HG03064 (cell line): ENCODE results near the gene TATDN2.
"Not testable (repeated sequence)": the region's sequence is repeated elsewhere in the genome, so short reads cannot be mapped to it uniquely, and the experiment has no call there.

Experiments
- ATAC-seq: cut with Tn5 transposase; IDR thresholded peaks from one replicate; pipeline ENCODE4 v1.9.1; 2021; ENCODE audit warnings: low read depth; ENCODE audit not compliant: unreplicated experiment

The TATDN2 gene

DNA sequence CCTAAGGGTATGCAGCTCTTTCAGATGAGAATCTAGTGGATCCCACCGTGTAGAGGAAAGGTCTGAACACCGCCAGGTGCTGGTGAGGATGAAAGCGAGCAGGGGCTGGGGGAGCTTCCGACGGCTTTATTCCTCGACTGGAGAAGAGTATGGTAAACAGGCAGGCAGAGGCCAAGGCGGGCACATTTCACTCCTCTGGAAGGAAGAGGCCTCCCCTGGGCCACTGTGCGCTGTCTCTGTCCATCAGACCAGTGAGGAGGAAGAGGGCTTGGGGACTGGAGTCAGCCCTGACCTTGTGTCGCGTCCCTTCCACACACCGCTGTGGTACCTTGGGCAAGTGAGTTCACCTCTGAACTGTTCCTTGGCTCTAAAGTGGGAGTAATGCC, 40.3 kb downstream of the TATDN2 start:
- ATAC-seq = no peak

DNA sequence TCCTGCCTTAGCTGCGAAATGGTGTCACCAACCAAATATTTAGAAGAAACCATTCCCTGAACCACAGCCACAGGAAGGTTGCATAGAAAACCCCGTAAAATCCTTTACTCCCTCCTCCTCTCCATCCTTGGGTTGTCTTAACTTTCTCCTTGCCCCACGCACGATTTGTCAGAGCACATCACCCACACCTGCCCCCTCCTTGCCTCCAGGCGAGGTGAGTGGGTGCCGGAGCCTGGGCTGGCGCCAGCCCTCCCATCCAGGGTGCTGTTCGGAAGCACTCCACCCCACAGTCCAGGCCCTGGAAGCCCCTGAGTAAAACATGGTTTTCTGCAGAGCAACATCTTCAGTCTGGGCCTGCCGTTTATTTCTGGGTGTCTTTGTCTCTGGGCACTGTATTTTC, 40.8 kb downstream of the TATDN2 start:
- ATAC-seq = no peak

DNA sequence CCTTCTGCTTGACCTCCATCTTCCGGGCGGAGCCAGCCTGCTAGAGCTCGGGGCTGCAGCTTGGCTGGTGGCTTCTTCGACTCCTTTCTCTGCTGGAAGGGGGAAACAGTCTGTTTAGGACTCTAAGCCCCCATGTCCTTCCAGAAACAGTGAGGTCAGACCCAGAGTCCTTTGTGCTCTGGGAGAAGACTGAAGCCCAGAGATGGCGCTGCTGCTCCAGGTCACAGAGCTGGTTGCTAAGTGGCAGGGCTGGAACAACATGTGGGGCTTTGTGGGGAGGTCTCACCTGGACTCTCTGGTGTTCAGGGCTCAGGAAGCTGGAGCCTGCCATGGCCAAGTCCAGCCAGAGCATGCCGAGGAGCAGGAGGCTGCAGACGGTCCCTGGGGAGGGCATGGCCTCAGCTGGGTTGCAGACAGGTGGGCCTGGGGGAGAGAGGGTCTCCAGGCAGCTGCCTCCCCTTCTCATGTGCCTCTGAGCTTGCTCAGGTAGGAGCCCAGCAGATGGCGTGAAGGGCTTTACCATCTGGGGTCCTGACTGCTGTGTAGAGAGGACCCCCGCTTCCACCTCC, 41.6 kb downstream of the TATDN2 start:
- ATAC-seq = no peak

DNA sequence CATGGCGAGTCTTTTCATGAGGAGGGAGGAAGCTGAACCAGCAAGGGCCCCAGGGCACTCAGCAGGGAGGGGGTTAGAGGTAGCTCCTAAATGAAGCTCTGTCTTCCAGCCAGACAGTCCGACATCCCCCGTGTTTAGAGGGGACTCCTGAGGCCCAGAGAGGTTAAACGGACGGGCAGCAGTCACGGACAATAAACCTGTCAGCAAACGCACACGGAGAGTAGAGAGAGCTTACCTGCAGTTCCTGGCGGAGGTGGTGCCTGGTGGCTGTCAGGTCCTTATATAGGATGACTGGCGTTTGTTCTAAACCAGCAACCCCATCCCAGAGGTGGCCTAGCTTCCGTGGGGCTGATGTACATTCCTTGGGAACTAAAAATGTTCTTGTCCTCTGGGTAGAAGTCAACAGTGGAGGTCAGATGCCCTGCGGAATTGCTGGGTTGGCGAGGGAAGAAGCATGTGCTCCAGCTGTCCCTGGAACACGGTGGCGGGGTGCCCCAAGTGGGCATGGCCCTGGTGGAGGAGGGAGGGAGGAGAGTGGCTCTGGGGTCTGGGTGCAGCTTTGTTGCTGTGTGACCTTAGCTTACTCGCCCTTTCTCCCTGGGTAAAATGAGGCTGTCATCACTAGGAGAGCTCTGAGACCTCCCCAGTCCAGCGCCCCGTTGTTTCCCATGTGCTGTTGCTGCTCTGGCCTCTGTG, 42.4 kb downstream of the TATDN2 start:
- no peak for ATAC-seq

DNA sequence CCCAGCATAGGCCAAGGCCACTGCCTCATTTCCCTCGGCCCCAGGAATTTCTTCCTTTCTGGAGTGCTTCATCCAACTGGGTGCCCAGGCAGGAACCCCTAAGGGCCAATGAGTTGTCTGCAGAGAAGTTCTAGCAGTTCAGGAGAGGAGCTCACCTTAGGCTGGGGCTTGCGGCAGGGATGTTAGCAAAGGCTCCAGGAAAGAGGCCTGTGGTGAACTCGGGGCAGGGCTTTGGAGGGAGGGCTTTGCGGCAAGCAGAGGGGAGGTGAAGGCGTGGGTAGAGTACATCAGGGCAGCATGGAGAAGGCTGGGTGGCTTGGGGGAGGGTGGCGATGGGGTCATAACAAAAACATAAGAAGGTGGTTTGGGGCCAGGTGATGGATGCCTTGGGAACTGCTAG, 43.4 kb downstream of the TATDN2 start:
- no peak for ATAC-seq

DNA sequence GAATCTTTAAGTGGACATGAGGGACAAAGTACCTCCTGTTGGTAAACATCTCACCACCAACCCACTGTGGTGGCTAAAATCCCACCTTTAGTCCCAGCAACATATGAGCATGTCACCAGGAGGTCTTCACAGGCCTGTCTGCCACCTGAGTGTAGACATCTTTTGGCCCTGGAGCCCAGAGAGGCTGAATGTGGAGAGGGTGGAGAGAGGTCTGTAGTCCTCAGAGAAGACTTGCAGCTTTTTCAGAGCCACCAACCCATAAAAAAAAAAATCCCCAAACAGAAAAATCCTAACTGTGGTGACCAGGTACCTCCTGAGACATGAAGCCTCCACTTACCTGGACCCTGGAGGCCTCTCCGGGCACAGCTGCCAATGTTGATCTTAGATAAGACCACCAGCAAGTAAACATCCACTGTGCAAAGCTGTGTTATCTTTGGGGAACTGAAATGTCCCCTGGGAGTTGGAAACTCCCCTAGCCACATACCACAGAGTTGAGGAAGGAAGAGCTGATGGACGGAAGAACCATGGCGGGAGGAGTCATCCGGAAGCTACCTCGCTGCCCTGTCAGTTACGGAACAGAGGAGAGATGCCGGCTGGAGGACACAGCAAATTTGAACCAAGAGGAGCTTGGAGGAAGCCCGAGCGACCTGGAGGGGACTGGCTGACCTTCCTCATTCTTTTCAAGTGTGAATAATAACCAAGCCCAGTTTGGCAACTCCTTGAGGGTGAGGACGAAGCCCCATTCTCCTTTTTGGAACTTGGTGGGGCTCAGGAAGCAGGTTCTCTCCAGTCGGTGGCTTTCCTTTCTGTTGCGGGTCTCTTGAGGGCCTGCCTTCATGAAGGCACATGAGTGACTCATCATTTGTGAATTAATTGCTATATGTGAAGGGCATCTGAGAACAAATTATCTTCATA, 44.5 kb downstream of the TATDN2 start, which contains the start of gene GHRL:
GHRL (minus strand) TSS at position 443 of the 915 bp plus-strand sequence. CDS start 2,767 bp downstream, outside the sequence.
- peak; percentile 77 for ATAC-seq

DNA sequence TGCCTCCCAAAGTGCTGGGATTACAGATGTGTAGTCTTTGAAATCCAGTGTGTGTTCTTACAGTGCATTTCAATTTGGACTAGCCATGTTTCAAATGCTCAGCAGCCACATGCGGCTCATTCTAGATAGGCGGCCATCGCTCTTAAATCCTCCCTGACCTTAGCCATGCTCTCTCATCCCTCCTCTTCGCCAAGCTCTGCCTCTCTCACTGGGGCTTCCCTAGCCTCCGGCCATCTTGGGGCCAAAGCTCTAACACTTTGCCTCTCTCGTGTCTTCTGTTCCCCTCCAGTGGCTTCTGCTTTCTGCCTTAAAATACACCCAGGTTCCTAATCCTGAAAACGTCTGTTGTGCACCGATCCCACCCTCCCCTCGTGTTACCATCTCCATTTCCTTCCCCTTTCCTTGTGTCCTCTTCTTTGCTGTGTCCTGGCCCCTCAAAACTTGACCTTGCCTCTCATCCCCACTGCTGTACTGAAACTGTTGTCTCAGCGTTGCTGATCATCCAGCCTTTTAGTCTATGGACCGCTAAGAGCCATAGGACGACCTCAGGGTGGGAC, 45.8 kb downstream of the TATDN2 start:
- no peak for ATAC-seq

DNA sequence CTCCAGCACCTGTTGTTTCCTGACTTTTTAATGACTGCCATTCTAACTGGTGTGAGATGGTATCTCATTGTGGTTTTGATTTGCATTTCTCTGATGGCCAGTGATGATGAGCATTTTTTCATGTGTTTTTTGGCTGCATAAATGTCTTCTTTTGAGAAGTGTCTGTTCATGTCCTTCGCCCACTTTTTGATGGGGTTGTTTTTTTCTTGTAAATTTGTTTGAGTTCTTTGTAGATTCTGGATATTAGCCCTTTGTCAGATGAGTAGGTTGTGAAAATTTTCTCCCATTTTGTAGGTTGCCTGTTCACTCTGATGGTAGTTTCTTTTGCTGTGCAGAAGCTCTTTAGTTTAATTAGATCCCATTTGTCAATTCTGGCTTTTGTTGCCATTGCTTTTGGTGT, 49.8 kb downstream of the TATDN2 start:
- not testable (repeated sequence) for ATAC-seq

DNA sequence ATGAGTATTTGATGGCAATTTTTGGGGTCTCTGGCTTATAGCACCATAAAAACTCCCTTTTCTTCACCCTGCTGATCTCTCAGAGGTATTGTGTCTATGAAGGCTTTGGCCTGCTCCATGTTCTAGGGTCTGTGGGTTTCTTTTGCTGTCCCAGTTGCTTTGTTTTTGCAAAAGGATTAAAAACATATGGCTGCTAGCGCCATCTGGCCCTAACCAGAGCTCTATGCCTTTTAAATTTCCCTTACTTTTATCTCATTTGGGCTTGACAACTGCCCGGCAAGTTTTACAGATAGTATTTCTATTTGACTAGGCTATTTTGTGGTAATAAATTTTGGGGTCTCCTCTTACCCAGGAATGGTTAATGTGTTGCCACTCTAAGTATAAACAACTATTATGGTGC, 50.9 kb downstream of the TATDN2 start:
- ATAC-seq = no peak

DNA sequence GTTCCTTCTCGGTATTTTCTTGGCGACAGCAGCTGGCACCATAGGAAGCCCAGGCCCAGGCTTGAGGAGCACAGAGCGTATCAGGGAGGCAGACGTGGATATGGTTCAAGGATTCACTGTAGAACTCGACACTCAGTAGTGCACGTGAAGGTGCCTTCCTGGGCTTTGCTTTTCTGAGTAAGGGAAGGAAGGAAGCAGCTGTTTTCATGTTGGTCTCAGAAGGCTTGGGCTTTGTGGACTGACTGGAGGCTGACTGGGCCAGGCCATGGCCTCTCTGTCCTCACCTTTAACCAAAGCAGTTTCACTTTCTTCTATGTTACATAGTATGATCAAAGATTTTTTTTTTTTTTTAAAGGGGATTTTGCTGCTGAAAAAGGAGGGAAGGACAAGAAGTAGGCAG, 51.4 kb downstream of the TATDN2 start:
- ATAC-seq = no peak

DNA sequence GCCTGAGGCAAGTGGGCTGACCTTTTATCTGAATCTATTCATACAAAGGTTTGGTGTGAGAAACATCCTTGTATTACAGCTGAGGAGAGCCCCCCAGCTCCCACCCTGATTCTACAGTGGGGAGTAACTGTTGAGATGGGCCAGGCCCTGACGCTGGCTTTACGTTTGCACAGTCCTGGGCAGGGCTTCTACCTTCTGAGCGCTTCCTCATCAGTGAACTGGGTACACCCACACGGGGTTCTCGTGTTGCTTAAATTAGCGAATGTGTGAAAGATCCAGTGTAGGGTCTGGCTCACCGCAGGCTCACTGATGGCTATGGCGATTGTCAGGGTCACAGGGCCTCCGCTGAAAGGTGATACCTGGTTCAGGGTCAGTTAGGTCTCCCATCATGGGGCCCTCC, 51.8 kb downstream of the TATDN2 start:
- ATAC-seq = no peak

DNA sequence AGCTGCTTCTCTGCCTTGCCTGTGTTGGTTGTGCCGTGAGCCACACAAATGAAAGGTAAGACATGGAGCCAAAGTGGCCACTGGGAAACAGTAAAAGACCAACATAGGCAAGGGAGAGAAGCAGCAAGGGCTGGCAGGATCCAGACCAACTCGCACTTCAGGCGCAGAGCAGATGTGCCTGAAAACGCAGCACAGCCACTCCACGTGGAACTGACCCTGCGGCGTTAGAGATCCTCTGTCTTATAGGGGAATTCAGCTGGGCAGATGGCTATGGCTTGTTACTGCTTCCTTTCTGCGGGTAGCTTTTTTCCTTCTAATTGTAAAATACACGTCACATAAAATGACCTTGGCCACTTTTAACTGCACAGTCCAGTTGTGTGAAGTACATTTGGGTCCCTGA, 54.8 kb downstream of the TATDN2 start:
- ATAC-seq = no peak

DNA sequence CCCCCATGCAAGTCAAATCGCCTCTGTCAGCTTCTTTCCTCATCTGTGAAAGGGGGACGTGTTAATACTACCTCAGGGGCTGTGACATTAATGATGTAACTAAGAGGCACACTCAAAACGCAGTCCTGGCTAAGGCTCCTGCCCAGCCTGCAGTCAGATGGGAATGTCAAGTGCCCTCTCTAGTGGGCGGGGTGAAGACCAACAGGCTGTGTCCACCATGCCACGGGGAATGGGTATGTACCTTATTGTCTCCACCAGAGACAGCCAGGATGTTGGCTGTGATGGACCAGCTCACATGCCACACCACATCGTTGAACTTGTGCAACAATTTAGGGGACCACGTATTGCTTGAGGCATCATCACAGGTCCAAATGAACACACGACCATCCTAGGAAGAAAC, 55.5 kb downstream of the TATDN2 start:
- ATAC-seq = no peak

DNA sequence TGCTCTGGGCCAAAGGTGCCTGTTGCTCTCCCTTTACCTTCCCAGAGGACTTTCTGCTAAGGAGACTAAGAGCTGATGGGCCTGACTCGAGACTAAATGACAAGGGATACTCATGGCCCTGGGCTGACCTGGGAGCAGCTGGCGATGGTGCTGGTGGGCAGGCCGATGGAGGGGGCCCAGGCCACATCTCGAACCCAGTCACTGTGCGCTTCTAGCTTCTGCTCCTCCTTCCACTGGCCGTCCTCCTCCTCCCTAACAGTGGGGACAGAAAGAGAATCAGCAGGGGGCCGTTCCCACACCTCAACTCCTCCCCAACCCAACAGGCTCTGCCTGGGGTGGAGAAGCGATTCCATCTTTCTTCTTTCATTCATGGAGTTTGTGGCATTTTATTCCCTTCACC, 56.6 kb downstream of the TATDN2 start:
- no peak for ATAC-seq

DNA sequence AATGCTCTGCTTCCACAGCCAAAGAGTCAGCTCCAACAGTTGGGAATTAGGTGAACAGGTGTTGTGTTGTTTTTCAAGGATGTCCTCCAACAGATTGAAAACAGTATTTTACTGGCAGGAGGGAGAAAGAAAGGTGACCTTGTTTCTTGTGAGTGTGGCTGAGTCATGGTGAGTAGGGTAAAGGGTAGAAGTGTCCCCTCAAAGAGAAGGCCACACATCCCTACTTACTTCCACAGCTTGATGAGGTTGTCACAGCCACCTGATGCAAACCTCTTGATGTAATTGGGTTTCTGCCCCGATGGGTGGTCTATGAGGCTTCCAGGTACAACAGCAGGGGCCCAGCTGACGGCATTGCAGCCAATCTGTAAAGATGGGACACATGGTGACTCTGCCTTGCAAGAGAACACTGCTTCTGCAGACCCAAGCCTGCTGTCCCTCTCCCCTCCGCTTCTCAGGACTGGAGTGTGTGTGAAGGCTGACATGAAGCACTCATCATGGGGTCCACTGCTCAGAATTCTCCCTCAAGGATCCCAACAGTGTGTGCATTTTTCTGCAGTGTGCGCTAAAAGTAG, 57.2 kb downstream of the TATDN2 start:
- no peak for ATAC-seq

DNA sequence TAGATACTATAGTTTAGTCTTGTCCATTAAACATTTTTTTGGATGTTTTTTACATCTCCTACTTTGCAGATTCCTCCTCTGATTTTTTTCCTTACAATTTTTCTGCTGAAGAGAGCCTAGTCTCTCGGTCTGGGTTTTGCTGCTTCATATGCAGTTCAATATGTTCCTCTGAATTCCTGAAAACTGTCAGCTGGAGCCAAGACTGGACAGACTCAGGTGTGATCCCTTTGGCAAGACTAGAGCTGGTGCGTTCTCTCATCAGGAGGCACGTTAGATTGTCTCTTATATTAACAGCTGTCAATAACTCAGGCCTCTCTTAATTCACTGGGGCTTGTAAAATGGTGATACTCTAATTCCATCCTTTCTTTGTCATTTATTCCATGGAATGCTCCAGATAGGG, 57.9 kb downstream of the TATDN2 start:
- no peak for ATAC-seq

DNA sequence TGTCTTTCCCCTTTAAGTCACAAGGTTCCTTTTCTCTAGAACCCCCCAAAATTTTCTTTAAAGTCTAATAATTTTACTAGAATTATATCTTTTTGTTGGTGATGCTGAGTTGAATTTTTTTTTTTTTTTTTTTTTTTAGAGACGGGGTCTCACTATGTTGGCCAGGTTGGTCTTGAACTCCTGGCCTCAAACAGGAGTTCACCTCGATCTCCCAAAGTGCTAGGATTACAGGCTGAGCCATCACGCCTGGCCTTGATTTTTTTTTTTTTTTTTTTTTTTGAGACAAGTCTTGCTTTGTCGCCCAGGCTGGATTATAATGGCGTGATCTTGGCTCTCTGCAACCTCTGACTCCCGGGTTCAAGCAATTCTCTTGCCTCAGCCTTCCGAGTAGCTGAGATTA, 60.4 kb downstream of the TATDN2 start:
- ATAC-seq = no peak

DNA sequence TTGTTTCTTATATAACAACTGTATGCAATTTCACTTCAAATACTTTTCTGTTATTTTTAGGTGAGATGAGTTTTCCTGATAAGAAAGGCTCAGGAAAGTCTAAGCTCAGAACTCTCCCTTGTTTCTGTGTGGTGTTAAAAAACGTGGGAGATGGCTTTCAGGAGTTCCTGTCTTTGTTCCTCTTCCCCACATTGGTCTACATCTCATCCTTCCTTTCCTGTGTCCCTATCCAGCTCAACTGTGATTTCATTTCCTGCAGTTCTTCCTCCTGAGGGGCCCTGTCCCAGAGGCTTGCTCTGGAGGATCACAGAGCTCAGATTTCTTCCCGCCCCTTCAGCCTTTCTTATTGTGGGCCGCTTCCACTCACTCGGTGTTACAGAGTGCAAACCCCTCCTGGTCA, 61.5 kb downstream of the TATDN2 start:
- no peak for ATAC-seq

DNA sequence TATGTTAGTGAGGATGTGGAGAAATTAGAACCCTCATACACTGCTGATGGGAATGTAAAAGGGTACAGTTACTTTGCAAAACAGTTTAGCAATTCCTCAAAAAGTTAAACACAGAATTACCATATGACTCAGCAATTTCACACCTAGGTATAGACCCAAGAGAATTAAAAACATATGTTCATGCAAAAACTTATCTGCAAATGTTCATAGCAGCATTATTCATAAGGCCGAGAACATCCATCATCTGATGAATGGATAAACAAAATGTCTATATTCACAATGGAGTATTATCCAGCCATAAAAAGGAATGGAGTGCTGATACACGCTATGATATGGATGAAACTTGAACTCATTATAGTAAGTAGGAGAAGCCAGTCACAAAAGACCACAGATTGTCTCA, 62.3 kb downstream of the TATDN2 start:
- ATAC-seq = no peak

DNA sequence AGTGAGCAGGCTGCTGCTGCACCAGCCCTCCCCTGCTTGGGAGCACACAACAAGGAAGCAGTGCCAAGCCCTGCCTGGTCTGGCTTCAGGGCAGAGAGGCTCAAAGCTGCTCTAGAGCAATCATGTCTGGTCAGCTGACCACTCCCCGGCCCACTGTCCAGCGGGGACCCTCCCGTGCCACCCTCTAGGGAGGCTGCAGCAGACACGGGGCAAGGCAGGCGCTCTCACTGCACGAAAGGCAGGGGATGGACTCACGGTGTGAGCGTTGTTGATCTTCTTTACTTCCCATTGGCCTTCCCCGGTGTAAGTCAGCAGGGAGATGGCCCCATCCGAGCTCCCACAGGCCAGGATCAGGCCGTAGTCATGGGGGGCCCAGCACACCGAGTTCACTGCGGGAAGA, 63.5 kb downstream of the TATDN2 start:
- no peak for ATAC-seq

DNA sequence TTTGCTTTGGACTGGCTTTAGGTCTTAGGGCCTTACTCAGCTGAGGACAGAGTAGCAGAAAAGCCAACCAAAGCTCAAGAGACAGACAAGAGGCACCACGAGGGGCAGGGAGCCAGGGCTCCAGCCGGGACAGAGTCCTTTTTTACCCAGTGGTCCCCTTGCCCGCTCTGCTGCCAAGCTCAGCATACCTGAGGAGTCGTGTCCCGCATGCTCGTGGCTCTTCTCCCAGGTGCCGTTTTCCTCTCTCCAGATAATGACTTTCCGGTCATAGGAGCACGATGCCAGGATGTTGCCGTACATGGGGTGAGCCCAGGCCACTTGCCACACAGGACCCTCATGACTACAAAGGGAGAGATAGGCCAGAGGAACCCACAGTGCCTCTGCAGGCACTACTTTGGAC, 64.1 kb downstream of the TATDN2 start:
- no peak for ATAC-seq
